NCI-H2029 treated with DMSO at 0.1 percent for 48 hours (cell line): Measurements from ENCODE around the gene SPAG17.

Experiments used
- DNase-seq: peaks from one replicate; lab custom pipeline; 2025; lab: John Stamatoyannopoulos, UW

SPAG17 gene

GRCh38 chr1:118075116-118075515 lies 109.9 kb downstream of the SPAG17 start:
- no peak for DNase-seq

GRCh38 chr1:118073648-118074435 lies 111.2 kb downstream of the SPAG17 start:
- DNase-seq = no peak

- no peak for DNase-seq
Measured at GRCh38 chr1:118049981-118050380, 135.0 kb downstream of the SPAG17 start.

GRCh38 chr1:118047650-118048224 lies 137.3 kb downstream of the SPAG17 start:
- DNase-seq = no peak

- no peak for DNase-seq
Measured at GRCh38 chr1:118047006-118047649, 137.9 kb downstream of the SPAG17 start.

GRCh38 chr1:118043624-118044023 lies 141.4 kb downstream of the SPAG17 start:
- no peak for DNase-seq

GRCh38 chr1:118042501-118042900 lies 142.5 kb downstream of the SPAG17 start:
- DNase-seq = no peak

- DNase-seq = no peak
Measured at GRCh38 chr1:118039170-118039569, 145.9 kb downstream of the SPAG17 start.

- no peak for DNase-seq
Measured at GRCh38 chr1:118032883-118033282, 152.1 kb downstream of the SPAG17 start.

GRCh38 chr1:118028267-118028666 lies 156.8 kb downstream of the SPAG17 start:
- no peak for DNase-seq

GRCh38 chr1:118023199-118023598 lies 161.8 kb downstream of the SPAG17 start:
- DNase-seq = no peak

- DNase-seq = no peak
Measured at GRCh38 chr1:118021668-118022067, 163.4 kb downstream of the SPAG17 start.

GRCh38 chr1:118018060-118018459 lies 167.0 kb downstream of the SPAG17 start:
- DNase-seq = no peak

- no peak for DNase-seq
Measured at GRCh38 chr1:118013938-118014337, 171.1 kb downstream of the SPAG17 start.

GRCh38 chr1:118013336-118013735 lies 171.7 kb downstream of the SPAG17 start:
- no peak for DNase-seq

- no peak for DNase-seq
Measured at GRCh38 chr1:118012515-118013124, 172.4 kb downstream of the SPAG17 start.

- no peak for DNase-seq
Measured at GRCh38 chr1:118008011-118008410, 177.0 kb downstream of the SPAG17 start.

GRCh38 chr1:118007391-118007790 lies 177.6 kb downstream of the SPAG17 start:
- no peak for DNase-seq

GRCh38 chr1:118004312-118004711 lies 180.7 kb downstream of the SPAG17 start:
- no peak for DNase-seq

- no peak for DNase-seq
Measured at GRCh38 chr1:117985973-117986372, 199.1 kb downstream of the SPAG17 start.

GRCh38 chr1:117985239-117985638 lies 199.8 kb downstream of the SPAG17 start:
- no peak for DNase-seq

GRCh38 chr1:117981455-117982192 lies 203.4 kb downstream of the SPAG17 start:
- DNase-seq = no peak
